Measurements from ENCODE around the gene SARDH.

- TF ChIP-seq EP300 (IDR thresholded peaks at IDR 0.05; ENCODE audit: borderline replicate concordance in 1 of 2, low read depth in 2 of 2, low read length in 2 of 2) (no peak), CTCF (IDR thresholded peaks at IDR 0.05; ENCODE audit: control extremely low read depth in 1 of 3, insufficient read depth in 1 of 3, low read depth in 1 of 3, low read length in 3 of 3) (no peak), POLR2A (IDR thresholded peaks at IDR 0.05; ENCODE audit: control extremely low read depth in 1 of 2, low read depth in 2 of 2, low read length in 2 of 2) (no peak), JUND (IDR thresholded peaks at IDR 0.05; ENCODE audit: low read length) (no peak), EZH2 (IDR thresholded peaks at IDR 0.05; ENCODE audit: low read depth, low read length, severe bottlenecking) (no peak), CHD2 (IDR thresholded peaks at IDR 0.05; ENCODE audit: low read length) (no peak), CHD7 (IDR thresholded peaks at IDR 0.05; ENCODE audit: insufficient replicate concordance, low read length) (no peak), YY1 (IDR thresholded peaks at IDR 0.05; ENCODE audit: low read depth, low read length) (no peak), MAFK (IDR thresholded peaks at IDR 0.05; ENCODE audit: low read depth, low read length) (no peak)
- TF ChIP-seq, protein P1, sequence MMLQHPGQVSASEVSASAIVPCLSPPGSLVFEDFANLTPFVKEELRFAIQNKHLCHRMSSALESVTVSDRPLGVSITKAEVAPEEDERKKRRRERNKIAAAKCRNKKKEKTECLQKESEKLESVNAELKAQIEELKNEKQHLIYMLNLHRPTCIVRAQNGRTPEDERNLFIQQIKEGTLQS (IDR thresholded peaks at IDR 0.05; ENCODE audit: insufficient read depth, low read depth, low read length), result no peak
Measured at GRCh38 chr9:133786371-133786753, 48.2 kb upstream of the SARDH start.
